Measurements from ENCODE around the gene GPER1.

- TF ChIP-seq, protein P1, sequence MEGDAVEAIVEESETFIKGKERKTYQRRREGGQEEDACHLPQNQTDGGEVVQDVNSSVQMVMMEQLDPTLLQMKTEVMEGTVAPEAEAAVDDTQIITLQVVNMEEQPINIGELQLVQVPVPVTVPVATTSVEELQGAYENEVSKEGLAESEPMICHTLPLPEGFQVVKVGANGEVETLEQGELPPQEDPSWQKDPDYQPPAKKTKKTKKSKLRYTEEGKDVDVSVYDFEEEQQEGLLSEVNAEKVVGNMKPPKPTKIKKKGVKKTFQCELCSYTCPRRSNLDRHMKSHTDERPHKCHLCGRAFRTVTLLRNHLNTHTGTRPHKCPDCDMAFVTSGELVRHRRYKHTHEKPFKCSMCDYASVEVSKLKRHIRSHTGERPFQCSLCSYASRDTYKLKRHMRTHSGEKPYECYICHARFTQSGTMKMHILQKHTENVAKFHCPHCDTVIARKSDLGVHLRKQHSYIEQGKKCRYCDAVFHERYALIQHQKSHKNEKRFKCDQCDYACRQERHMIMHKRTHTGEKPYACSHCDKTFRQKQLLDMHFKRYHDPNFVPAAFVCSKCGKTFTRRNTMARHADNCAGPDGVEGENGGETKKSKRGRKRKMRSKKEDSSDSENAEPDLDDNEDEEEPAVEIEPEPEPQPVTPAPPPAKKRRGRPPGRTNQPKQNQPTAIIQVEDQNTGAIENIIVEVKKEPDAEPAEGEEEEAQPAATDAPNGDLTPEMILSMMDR (optimal IDR thresholded peaks at IDR 0.05 in 1 of 3, IDR thresholded peaks at IDR 0.05 in 1 of 3, conservative IDR thresholded peaks at IDR 0.05 in 1 of 3; ENCODE audit: extremely low read depth in 1 of 3, insufficient read depth in 2 of 3, low read length in 3 of 3) = no peak
- TF ChIP-seq EZH2 (IDR thresholded peaks at IDR 0.05; ENCODE audit: low read length) = no peak
Measured at GRCh38 chr7:1125603-1125969, 37.7 kb downstream of the GPER1 start.
